ENCODE measurements around the gene SLC39A8.
"Not testable (repeated sequence)": the region's sequence is repeated elsewhere in the genome, so short reads cannot be mapped to it uniquely, and the experiment has no call there.

SLC39A8 gene

GRCh38 chr4:102301167-102301566, 44.1 kb downstream of the SLC39A8 start:
- DNase-seq (ENCODE audit: low spot score) (no peak), FAIRE-seq (no peak)

- DNase-seq (ENCODE audit: low spot score) (peak; percentile 63), FAIRE-seq (no peak)
These were observed 45.8 kb downstream of the SLC39A8 start for GRCh38 chr4:102299354-102300107.

GRCh38 chr4:102298716-102299115, 46.6 kb downstream of the SLC39A8 start:
- no peak for FAIRE-seq
- DNase-seq (ENCODE audit: low spot score), result no peak

- DNase-seq (ENCODE audit: low spot score) (no peak), FAIRE-seq (no peak)
These were observed 50.0 kb downstream of the SLC39A8 start for GRCh38 chr4:102295153-102295862.

- DNase-seq (ENCODE audit: low spot score), result no peak
- FAIRE-seq, result no peak
These were observed 56.8 kb downstream of the SLC39A8 start for GRCh38 chr4:102288497-102288896.

- DNase-seq (ENCODE audit: low spot score) (no peak), FAIRE-seq (no peak)
These were observed 59.5 kb downstream of the SLC39A8 start for GRCh38 chr4:102285831-102286230.

- DNase-seq (ENCODE audit: low spot score), result no peak
- FAIRE-seq, result no peak
These were observed 64.0 kb downstream of the SLC39A8 start for GRCh38 chr4:102281171-102281839.

GRCh38 chr4:102273317-102273716, 72.0 kb downstream of the SLC39A8 start:
- DNase-seq (ENCODE audit: low spot score); FAIRE-seq: not testable (repeated sequence)

GRCh38 chr4:102272318-102272717, 73.0 kb downstream of the SLC39A8 start:
- no peak for FAIRE-seq

GRCh38 chr4:102268355-102268754, 76.9 kb downstream of the SLC39A8 start:
- no peak for DNase-seq (ENCODE audit: low spot score)

More at GRCh38 chr4:102272318-102272717, 73.0 kb downstream of the SLC39A8 start:
- DNase-seq (ENCODE audit: low spot score), result no peak

GRCh38 chr4:102263024-102263787, 82.1 kb downstream of the SLC39A8 start:
- no peak for FAIRE-seq

More at GRCh38 chr4:102268355-102268754, 76.9 kb downstream of the SLC39A8 start:
- no peak for FAIRE-seq

GRCh38 chr4:102259702-102260101, 85.6 kb downstream of the SLC39A8 start:
- FAIRE-seq, result no peak
- no peak for DNase-seq (ENCODE audit: low spot score)

More at GRCh38 chr4:102263024-102263787, 82.1 kb downstream of the SLC39A8 start:
- DNase-seq (ENCODE audit: low spot score), result peak; percentile 44

- FAIRE-seq (no peak), DNase-seq (ENCODE audit: low spot score) (no peak)
These were observed 86.2 kb downstream of the SLC39A8 start for GRCh38 chr4:102259081-102259480.

GRCh38 chr4:102256321-102256720, 89.0 kb downstream of the SLC39A8 start:
- no peak for FAIRE-seq
- no peak for DNase-seq (ENCODE audit: low spot score)

- FAIRE-seq (no peak), DNase-seq (ENCODE audit: low spot score) (no peak)
These were observed 91.4 kb downstream of the SLC39A8 start for GRCh38 chr4:102253860-102254259.

- FAIRE-seq, result no peak
- DNase-seq (ENCODE audit: low spot score), result no peak
These were observed 93.1 kb downstream of the SLC39A8 start for GRCh38 chr4:102252171-102252570.

- FAIRE-seq (no peak), DNase-seq (ENCODE audit: low spot score) (no peak)
These were observed 94.9 kb downstream of the SLC39A8 start for GRCh38 chr4:102250341-102250740.

- no peak for FAIRE-seq
These were observed 98.2 kb downstream of the SLC39A8 start for GRCh38 chr4:102247041-102247440.

GRCh38 chr4:102246416-102246815, 98.9 kb downstream of the SLC39A8 start:
- DNase-seq (ENCODE audit: low spot score) (no peak), FAIRE-seq (no peak)

More at GRCh38 chr4:102247041-102247440, 98.2 kb downstream of the SLC39A8 start:
- no peak for DNase-seq (ENCODE audit: low spot score)

GRCh38 chr4:102244878-102245535, 100.3 kb downstream of the SLC39A8 start:
- FAIRE-seq (no peak), DNase-seq (ENCODE audit: low spot score) (no peak)

GRCh38 chr4:102243296-102243695, 102.0 kb downstream of the SLC39A8 start:
- FAIRE-seq; DNase-seq (ENCODE audit: low spot score): not testable (repeated sequence)
